GM12865 (cell line): ENCODE measurements around the gene CSF3R.

Source experiments
- DNase-seq: peaks from one replicate; pipeline ENCODE4 v3.0.0; 2010; ENCODE audit warnings: low read depth
- H3K4me3 ChIP-seq: 2 replicates; pipeline ENCODE4 v1.5.1; 2011; ENCODE audit warnings: mild to moderate bottlenecking, low read depth, low read length, control low read depth
- TF ChIP-seq, protein P1 (sequence below): IDR thresholded peaks from 2 replicates; pipeline ENCODE4 v1.5.1; 2011; ENCODE audit warnings: low read length, control low read depth, low read depth, inconsistent platforms; ENCODE audit not compliant: insufficient read depth; ENCODE audit errors: missing control alignments

The CSF3R gene

DNA sequence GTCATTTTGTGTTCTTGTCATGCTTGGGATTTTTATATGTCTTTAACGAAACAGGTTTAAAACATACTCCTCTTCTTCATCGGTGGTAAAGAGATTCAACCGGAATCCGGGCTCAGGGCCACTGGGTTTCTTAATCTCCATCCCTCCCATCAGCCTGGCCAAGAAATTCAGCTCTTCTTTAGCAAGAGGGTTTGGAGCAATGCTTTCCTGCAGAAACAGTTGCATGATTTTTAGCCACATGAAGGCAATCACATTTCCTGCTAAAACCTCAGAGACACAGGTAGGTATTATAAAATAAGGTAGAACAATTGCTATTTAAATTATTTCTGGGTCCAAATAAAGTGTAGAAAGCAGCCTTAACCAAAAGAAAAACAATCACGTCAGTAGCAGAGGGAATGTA is 62.3 kb downstream of the CSF3R start:
- TF ChIP-seq, protein P1, sequence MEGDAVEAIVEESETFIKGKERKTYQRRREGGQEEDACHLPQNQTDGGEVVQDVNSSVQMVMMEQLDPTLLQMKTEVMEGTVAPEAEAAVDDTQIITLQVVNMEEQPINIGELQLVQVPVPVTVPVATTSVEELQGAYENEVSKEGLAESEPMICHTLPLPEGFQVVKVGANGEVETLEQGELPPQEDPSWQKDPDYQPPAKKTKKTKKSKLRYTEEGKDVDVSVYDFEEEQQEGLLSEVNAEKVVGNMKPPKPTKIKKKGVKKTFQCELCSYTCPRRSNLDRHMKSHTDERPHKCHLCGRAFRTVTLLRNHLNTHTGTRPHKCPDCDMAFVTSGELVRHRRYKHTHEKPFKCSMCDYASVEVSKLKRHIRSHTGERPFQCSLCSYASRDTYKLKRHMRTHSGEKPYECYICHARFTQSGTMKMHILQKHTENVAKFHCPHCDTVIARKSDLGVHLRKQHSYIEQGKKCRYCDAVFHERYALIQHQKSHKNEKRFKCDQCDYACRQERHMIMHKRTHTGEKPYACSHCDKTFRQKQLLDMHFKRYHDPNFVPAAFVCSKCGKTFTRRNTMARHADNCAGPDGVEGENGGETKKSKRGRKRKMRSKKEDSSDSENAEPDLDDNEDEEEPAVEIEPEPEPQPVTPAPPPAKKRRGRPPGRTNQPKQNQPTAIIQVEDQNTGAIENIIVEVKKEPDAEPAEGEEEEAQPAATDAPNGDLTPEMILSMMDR = no peak
- H3K4me3 ChIP-seq = no peak overlapping the region
- DNase-seq = no peak

DNA sequence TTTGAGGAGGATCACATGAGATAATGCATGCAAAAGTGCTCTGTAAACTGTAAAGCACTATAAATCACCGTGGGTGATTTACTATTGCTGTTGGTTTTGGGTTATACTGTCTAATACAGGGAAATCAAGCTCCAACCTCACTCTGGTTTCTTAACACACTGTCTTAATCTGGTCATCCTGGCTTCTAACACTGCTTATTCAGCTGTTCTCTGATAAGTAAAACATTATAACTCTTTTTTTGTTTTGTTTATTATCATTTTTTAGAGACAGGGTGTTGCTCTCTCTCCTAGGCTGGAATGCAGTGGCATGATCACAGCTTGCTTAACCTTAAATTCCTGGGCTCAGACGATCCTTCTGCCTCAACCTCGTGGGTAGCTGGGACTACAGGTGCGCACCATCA is 63.1 kb downstream of the CSF3R start:
- TF ChIP-seq, protein P1 = no peak
- no peak overlapping the region for H3K4me3 ChIP-seq
- no peak for DNase-seq

DNA sequence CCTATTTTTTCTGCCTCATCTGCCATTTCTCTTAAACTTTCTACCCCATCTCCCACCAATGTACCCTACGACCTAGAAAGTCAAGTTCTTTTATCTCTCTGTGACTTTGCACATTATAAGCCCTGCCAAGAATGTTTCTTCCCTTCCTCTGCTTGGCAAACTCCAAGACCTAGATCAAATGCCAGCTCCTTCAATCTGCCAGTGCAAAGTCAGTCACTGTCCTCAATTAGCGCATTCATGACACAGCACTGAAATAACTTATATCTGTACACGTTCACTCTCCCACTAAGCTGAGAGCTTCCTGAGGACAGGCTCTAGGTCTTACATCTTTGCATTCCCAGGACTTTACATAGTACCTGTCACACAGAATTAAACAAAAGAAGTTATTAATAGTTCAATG is 63.6 kb downstream of the CSF3R start:
- DNase-seq = no peak
- TF ChIP-seq, protein P1 = no peak
- no peak overlapping the region for H3K4me3 ChIP-seq

DNA sequence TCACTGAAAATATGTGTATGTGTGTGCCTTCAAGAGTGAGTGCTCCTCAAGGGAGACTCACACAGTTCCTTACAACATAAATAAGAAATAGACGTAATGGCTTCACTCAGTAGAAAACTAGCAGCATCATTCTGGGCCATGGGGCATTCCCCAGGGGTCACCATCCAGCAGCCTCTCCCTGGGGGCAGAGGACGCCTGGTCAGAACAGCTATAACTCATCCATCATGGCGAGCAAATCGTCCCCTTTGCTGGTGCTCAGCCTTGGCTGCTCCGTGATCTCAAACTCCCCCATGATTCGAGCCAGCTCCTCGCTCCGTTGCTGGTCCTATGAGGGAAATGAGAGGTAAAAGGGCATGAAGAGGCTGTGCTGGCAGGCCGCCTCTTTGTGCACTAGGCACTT is 64.8 kb downstream of the CSF3R start:
- no peak overlapping the region for H3K4me3 ChIP-seq
- TF ChIP-seq, protein P1 = no peak
- DNase-seq = no peak
